Measurements from ENCODE around the gene CADM2.

GRCh38 chr3:86056032-86056431 lies 1097.2 kb downstream of the CADM2 start:
- TF ChIP-seq POLR2A (IDR thresholded peaks at IDR 0.05; ENCODE audit: low read length) (no peak), GATA1 (IDR thresholded peaks at IDR 0.05; ENCODE audit: low read depth, low read length) (no peak)

Data from erythroblast (primary cell).